ENCODE data around the gene PPM1E. TPM values are rescaled to one million over a fixed set of nuclear protein-coding genes. Genes with fewer than 3 reads are reported as not detected.
"Not testable (repeated sequence)": the region's sequence is repeated elsewhere in the genome, so short reads cannot be mapped to it uniquely, and the experiment has no call there.

PPM1E gene
- polyA plus RNA-seq, 1 experiment = 0.02 TPM

DNA sequence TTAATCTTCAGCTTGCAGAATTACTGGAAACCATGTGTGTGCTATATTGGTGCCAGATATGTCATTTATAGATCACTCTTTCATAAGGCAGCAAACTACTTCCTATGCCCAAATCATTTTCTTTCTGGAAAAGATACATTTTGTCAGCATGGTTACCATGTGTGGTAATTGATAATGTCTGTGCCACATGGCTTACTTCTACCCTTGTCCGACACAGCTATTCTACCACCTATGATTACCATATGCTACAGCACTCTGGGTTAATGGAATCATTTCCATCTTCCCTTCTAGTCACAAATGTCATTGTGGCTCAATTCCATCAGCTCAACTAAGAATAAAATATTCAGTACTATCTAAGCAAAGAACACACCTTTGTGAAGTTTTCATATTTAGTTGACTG is 8.0 kb upstream of the PPM1E start:
- Histone ChIP-seq H3K27me3 (ENCODE audit: control insufficient read depth, insufficient read depth, low read length) (peaks cover 3% of the 10 kb centered on the region; the same call in 1 of the 2 replicates), H3K36me3 (ENCODE audit: control insufficient read depth, insufficient read depth, low read length) (no peaks in the 10 kb centered on the region), H3K4me3 (ENCODE audit: low read depth, low read length) (no peak overlapping the region)
- no peak for DNase-seq (ENCODE audit: low read depth)
- CTCF ChIA-PET = interaction anchor here (1.2 kb wide), 1 partner anchor 12 kb away, joined by 3 read pairs; no protein-coding TSS in a partner anchor
- POLR2A ChIA-PET = no interaction called here
- TF ChIP-seq, protein P1, sequence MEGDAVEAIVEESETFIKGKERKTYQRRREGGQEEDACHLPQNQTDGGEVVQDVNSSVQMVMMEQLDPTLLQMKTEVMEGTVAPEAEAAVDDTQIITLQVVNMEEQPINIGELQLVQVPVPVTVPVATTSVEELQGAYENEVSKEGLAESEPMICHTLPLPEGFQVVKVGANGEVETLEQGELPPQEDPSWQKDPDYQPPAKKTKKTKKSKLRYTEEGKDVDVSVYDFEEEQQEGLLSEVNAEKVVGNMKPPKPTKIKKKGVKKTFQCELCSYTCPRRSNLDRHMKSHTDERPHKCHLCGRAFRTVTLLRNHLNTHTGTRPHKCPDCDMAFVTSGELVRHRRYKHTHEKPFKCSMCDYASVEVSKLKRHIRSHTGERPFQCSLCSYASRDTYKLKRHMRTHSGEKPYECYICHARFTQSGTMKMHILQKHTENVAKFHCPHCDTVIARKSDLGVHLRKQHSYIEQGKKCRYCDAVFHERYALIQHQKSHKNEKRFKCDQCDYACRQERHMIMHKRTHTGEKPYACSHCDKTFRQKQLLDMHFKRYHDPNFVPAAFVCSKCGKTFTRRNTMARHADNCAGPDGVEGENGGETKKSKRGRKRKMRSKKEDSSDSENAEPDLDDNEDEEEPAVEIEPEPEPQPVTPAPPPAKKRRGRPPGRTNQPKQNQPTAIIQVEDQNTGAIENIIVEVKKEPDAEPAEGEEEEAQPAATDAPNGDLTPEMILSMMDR (IDR thresholded peaks at IDR 0.05; ENCODE audit: insufficient read depth, low read depth, low read length) = no peak

DNA sequence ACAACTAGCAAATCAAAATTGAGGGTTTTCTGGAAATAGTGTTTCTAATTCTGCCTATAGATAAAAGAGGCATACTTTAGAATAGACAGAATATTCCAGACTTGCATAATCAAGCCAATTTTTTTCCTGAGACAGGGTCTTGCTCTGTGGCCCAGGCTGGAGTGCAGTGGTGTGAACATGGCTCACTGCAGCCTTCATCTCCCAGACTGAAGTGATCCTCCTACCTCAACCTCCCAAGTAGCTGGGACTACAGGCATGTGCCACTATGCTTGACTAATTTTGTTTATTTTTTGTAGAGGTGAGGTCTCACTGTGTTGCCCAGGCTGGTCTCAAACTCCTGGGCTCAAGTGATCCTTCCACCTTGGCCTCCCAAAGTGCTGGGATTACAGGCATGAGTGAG is 6.0 kb upstream of the PPM1E start:
- CTCF ChIA-PET, POLR2A ChIA-PET: not testable (repeated sequence)

DNA sequence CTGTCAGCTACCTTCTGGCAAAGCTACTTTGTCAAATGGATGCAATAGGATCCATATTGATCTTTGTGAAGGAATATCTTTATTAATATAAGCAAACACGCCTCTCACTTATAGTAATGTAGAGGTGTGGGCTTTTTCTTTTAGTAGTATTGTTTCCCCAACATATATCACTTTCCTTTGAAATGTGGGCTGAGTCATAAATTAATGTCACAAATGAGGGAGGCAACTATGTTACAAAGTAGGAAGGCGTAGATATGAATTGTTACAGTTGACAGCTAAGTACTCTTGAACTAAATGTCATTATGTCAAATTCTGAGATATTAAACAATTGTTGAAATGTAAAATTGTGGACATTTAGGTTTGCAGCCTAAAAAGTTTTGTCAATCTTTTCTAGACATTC is 2.6 kb upstream of the PPM1E start:
- DNase-seq (ENCODE audit: low read depth) = no peak
- Histone ChIP-seq H3K36me3 (ENCODE audit: control insufficient read depth, insufficient read depth, low read length) (no peaks in the 10 kb centered on the region), H3K27me3 (ENCODE audit: control insufficient read depth, insufficient read depth, low read length) (peaks cover 12% of the 10 kb centered on the region), H3K4me3 (ENCODE audit: low read depth, low read length) (no peak overlapping the region)
- TF ChIP-seq, protein P1 (IDR thresholded peaks at IDR 0.05; ENCODE audit: insufficient read depth, low read depth, low read length) = no peak
- CTCF ChIA-PET = no interaction called here
- POLR2A ChIA-PET = no interaction called here

More for the DNA sequence above, 6.0 kb upstream of the PPM1E start:
- H3K4me3 ChIP-seq (ENCODE audit: low read depth, low read length); H3K27me3 ChIP-seq (ENCODE audit: control insufficient read depth, insufficient read depth, low read length); H3K36me3 ChIP-seq (ENCODE audit: control insufficient read depth, insufficient read depth, low read length); DNase-seq (ENCODE audit: low read depth): not testable (repeated sequence)

DNA sequence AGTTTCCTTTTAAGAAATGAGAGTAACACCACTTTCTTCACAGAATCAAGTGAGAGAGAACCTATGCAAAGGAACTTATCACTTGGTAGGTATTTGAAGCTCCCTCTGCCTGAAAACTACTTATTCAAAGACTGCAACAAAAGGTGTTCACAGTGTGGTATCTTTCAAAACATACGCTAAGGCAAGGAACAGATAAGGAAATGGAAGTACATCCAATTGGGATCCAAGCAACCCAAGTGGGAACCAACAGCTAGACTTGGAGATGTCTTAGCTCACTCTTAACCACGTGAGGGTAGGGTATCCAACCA is 431 bp upstream of the PPM1E start:
- no peak for DNase-seq (ENCODE audit: low read depth)
- Histone ChIP-seq H3K4me3 (ENCODE audit: low read depth, low read length) (no peak overlapping the region), H3K27me3 (ENCODE audit: control insufficient read depth, insufficient read depth, low read length) (peaks cover 17% of the 10 kb centered on the region), H3K36me3 (ENCODE audit: control insufficient read depth, insufficient read depth, low read length) (no peaks in the 10 kb centered on the region)
- ChIA-PET CTCF (interaction anchor here (1.0 kb wide), 1 partner anchor 10 kb away, joined by 3 read pairs; no protein-coding TSS in a partner anchor), POLR2A (no interaction called here)
- TF ChIP-seq, protein P1 (IDR thresholded peaks at IDR 0.05; ENCODE audit: insufficient read depth, low read depth, low read length) = no peak

DNA sequence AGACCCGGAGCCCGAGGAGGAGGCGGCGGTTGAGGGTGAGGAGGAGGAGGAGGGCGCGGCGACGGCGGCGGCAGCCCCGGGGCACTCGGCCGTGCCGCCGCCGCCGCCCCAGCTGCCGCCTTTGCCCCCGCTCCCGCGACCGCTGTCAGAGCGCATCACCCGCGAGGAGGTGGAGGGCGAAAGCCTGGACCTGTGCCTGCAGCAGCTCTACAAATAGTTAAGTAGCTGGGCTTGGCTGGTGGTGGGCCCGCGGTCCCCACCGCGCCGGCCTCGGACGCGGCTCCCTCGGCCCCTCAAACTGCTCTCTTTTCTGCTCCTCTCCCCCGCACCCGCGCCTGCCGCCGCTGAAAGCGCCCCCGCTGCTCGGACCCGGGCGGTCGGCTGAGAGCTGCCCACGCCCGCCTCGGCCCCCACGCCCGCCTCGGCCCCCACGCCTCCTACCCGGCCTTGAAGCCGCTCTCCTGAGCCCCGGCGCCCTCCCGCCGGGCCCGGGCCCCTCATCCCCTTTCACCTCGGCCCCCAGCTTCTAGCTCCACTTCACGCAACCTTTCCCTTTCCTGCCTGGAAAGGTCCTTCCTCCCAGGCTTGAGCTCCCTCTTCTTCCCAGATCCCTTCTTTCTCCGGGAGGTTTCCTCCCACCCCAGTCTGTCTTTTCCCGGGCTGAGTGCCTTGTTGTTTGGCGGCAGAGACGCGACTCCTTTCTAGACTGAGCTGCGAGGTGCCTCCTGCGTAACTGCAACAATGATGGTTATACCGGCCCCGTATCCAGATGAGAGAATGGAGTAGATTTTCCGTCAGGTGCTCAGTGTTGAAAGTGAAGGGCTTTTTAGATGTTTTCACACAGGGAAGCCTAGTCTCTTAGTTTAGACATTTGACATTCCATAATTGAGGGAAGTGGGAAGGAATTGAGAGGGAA is 850 bp downstream of the PPM1E start:
- H3K4me3 ChIP-seq (ENCODE audit: low read depth, low read length) = peak overlapping the region; percentile 46

More for the DNA sequence above, 850 bp downstream of the PPM1E start:
- Histone ChIP-seq H3K36me3 (ENCODE audit: control insufficient read depth, insufficient read depth, low read length) (no peaks in the 10 kb centered on the region), H3K27me3 (ENCODE audit: control insufficient read depth, insufficient read depth, low read length) (peaks cover 19% of the 10 kb centered on the region)
- DNase-seq (ENCODE audit: low read depth) = no peak
- ChIA-PET POLR2A (no interaction called here), CTCF (no interaction called here)
- TF ChIP-seq, protein P1 (IDR thresholded peaks at IDR 0.05; ENCODE audit: insufficient read depth, low read depth, low read length) = no peak
